ENCODE data around the gene SPAG9. TPM values are rescaled to one million over a fixed set of nuclear protein-coding genes. Genes with fewer than 3 reads are reported as not detected.

SPAG9 gene
- total and polyA plus RNA-seq, 2 experiments from 2014 or later = 12.1 to 66.2 TPM

DNA sequence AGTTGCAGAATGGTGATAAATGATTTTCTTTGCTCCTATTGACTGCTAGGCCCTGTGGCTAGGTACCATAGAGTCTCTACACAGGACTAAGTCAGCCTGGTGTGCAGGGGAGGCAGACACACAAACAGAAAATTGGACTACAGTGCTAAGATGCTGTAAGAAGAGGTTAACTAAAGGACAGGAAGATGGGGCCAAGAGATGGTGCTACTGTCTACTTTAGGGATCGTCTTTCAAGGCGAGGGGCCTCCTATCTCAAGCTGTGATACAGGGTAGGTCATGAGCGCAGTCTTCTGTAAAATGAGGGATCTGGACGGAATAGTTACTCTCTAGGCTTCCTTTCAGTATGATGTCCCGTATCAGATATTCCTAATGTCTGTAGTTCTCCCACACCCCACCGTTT, 33.5 kb upstream of the SPAG9 start:
- TF ChIP-seq, protein P1, sequence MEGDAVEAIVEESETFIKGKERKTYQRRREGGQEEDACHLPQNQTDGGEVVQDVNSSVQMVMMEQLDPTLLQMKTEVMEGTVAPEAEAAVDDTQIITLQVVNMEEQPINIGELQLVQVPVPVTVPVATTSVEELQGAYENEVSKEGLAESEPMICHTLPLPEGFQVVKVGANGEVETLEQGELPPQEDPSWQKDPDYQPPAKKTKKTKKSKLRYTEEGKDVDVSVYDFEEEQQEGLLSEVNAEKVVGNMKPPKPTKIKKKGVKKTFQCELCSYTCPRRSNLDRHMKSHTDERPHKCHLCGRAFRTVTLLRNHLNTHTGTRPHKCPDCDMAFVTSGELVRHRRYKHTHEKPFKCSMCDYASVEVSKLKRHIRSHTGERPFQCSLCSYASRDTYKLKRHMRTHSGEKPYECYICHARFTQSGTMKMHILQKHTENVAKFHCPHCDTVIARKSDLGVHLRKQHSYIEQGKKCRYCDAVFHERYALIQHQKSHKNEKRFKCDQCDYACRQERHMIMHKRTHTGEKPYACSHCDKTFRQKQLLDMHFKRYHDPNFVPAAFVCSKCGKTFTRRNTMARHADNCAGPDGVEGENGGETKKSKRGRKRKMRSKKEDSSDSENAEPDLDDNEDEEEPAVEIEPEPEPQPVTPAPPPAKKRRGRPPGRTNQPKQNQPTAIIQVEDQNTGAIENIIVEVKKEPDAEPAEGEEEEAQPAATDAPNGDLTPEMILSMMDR (IDR thresholded peaks at IDR 0.05; ENCODE audit: low read depth, low read length) = no peak
- Histone ChIP-seq H3K9me3 (ENCODE audit: low read depth) (no peaks in the 10 kb centered on the region), H3K4me3 (peak overlapping the region; percentile 66), H3K4me1 (ENCODE audit: low read depth) (peaks cover 5% of the 10 kb centered on the region), H3K27me3 (no peaks in the 10 kb centered on the region), H3K27ac (peak overlapping the region; percentile 66), H3K36me3 (peaks cover 2% of the 10 kb centered on the region)
- peak in 1 of 2 donors; percentile 18 for DNase-seq (ENCODE audit: low read depth in 1 of 2, low spot score in 1 of 2)

DNA sequence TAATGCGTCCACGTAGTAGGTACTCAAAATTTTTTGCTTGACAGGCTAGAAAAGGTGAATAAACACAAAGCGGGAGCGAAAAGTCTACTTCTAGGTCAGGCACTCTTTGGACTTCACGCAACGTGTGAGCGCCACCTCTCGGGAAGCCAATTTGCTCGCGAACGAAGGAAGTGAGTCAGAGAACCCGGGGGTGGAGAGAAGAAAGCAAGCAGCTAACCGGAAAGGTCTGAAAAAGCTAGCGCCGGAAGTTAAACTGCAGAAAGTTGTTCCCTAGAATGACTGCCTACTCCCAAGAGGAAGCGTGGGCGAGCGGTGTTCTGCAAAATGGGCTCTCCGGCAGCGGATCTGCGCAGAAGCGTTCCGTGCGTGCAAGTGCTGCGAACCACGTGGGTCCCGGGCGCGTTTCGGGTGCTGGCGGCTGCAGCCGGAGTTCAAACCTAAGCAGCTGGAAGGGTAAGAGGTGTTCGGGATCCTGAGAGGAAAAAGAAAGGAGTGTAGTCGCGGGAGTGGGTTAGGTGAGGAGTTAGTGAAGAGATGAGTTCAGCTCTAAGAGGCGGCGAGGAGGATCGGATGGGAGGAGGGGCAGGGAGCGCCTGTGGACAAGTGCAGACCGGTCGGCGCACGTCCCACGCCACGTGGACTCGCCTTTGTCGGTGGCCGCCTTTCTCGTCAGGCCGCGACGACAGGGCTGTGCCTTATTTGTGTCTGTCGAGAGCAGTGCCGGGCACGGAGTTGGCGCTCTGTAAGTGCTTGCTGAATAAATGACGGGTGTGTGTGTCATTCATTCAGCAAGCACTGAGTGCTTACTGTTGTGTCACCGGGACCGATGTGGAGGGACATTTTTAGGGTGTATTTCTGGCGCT, 32.8 kb upstream of the SPAG9 start, which contains the start of gene NME1:
NME1 (plus strand) TSS at position 350 of the 863 bp plus-strand sequence. CDS start 2,096 bp downstream, outside the sequence.
- TF ChIP-seq, protein P1 (IDR thresholded peaks at IDR 0.05; ENCODE audit: low read depth, low read length) = peak; percentile 87
- peaks cover 5% of the 10 kb centered on the region for H3K4me1 ChIP-seq (ENCODE audit: low read depth)
- peak within 1 kb of the TSS; percentile 66 for H3K4me3 ChIP-seq
- no peaks in the 10 kb centered on the region for H3K9me3 ChIP-seq (ENCODE audit: low read depth)
- no peaks in the 10 kb centered on the region for H3K27me3 ChIP-seq
- DNase-seq (ENCODE audit: low read depth in 1 of 2, low spot score in 1 of 2) = peak; percentile 98 to 100
- H3K27ac ChIP-seq = peak within 1 kb of the TSS; percentile 94
- peaks cover 2% of the 10 kb centered on the region for H3K36me3 ChIP-seq

DNA sequence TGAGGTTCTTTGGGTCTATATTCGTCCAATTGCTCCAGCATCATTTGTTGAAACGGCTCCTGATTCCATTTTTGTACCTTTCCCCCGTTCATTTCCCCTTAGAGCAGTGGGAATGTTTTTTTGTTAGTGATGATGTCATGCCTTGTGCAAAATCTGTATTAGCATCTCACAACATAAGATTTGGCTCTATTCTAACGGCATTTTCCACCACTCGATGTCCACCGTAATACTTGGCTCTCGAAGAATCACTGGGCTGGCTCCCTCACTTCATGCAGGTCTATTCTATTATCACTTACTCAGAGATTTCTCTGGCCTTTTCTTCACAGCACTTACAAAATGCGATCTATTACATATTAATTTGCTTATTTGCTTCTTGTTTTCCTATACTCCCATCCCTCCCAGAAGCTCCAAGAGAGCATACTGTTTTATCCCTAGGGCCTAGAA, 32.1 kb upstream of the SPAG9 start:
- no peaks in the 10 kb centered on the region for H3K9me3 ChIP-seq (ENCODE audit: low read depth)
- H3K4me3 ChIP-seq = peak overlapping the region; percentile 21
- H3K27ac ChIP-seq = peak overlapping the region; percentile 94
- H3K27me3 ChIP-seq = no peaks in the 10 kb centered on the region
- peaks cover 5% of the 10 kb centered on the region for H3K4me1 ChIP-seq (ENCODE audit: low read depth)
- DNase-seq (ENCODE audit: low read depth in 1 of 2, low spot score in 1 of 2) = peak in 1 of 2 donors; percentile 44
- peaks cover 2% of the 10 kb centered on the region for H3K36me3 ChIP-seq
- TF ChIP-seq, protein P1 (IDR thresholded peaks at IDR 0.05; ENCODE audit: low read depth, low read length) = no peak

DNA sequence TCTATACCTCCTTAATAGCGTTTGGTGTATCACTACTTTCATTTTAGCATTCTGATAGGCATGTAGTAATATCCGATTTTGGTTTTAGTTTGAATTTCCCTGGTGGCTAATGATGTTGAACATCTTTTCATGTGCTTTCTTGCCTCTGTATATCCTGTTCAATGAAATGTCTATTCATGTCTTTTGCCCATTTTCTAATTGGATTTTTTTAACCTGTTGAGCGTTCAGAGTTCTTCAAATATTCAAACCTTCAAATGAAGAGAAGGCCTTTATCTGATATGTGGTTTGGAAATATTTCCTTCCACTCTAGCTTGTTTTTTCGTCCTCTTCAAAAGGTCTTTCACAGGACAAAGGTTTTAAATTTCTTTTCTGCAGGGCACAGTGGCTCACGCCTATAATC, 30.3 kb upstream of the SPAG9 start:
- TF ChIP-seq, protein P1 (IDR thresholded peaks at IDR 0.05; ENCODE audit: low read depth, low read length) = no peak
- no peaks in the 10 kb centered on the region for H3K27me3 ChIP-seq
- no peaks in the 10 kb centered on the region for H3K36me3 ChIP-seq
- no peak overlapping the region for H3K27ac ChIP-seq
- peaks cover 5% of the 10 kb centered on the region for H3K4me1 ChIP-seq (ENCODE audit: low read depth)
- H3K4me3 ChIP-seq = no peak overlapping the region
- no peak for DNase-seq (ENCODE audit: low read depth in 1 of 2, low spot score in 1 of 2)
- no peaks in the 10 kb centered on the region for H3K9me3 ChIP-seq (ENCODE audit: low read depth)

DNA sequence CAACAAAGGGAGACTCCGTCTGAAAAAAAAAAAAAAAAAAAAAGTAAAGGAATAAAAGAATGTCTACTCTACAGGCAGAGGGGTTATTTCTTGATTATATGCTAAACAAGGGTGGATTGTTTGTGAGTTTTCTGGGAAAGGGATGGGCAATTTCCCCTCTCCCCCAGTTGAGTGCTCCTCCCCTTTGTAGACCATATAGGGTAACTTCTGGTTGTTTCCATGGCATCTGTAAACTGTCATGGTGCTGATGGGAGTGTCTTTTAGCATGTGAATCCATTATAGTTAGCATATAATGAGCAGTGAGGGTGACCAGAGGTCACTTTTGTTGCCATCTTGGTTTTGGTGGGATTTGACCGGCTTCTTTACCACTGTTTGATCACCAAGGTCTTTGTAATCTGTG, 28.5 kb upstream of the SPAG9 start:
- Histone ChIP-seq H3K9me3 (ENCODE audit: low read depth) (no peaks in the 10 kb centered on the region), H3K4me3 (no peak overlapping the region), H3K36me3 (no peaks in the 10 kb centered on the region), H3K27ac (no peak overlapping the region), H3K27me3 (no peaks in the 10 kb centered on the region), H3K4me1 (ENCODE audit: low read depth) (peaks cover 5% of the 10 kb centered on the region)
- DNase-seq (ENCODE audit: low read depth in 1 of 2, low spot score in 1 of 2) = no peak
- TF ChIP-seq, protein P1 (IDR thresholded peaks at IDR 0.05; ENCODE audit: low read depth, low read length) = no peak
